ENCODE data around the gene ARSI. TPM values are rescaled to one million over a fixed set of nuclear protein-coding genes. Genes with fewer than 3 reads are reported as not detected.

ARSI gene
- total and polyA plus RNA-seq, 2 donors (not counting 1 experiment from before 2014, with no cell fraction given): 5.9 to 12.5 TPM

- H3K27ac ChIP-seq (ENCODE audit: insufficient read depth, low read length): no peak overlapping the region
- no peaks in the 10 kb centered on the region for H3K9me3 ChIP-seq (ENCODE audit: control insufficient read depth, insufficient read depth, low read depth, low read length)
- no peak overlapping the region for H3K4me3 ChIP-seq (replicated peaks in 1 of 4; ENCODE audit: control extremely low read depth in 1 of 4, insufficient read depth in 1 of 4, low read depth in 3 of 4, low read length in 4 of 4)
- no peaks in the 10 kb centered on the region for H3K27me3 ChIP-seq (ENCODE audit: control insufficient read depth, insufficient read depth, low read length)
- no peak overlapping the region for H3K4me2 ChIP-seq (ENCODE audit: extremely low read depth, insufficient read depth, low read length)
- no peak for DNase-seq (ENCODE audit: low read depth in 2 of 2)
- H3K79me2 ChIP-seq (ENCODE audit: control insufficient read depth, insufficient read depth, low read length): no peaks in the 10 kb centered on the region
- TF ChIP-seq, protein P1, sequence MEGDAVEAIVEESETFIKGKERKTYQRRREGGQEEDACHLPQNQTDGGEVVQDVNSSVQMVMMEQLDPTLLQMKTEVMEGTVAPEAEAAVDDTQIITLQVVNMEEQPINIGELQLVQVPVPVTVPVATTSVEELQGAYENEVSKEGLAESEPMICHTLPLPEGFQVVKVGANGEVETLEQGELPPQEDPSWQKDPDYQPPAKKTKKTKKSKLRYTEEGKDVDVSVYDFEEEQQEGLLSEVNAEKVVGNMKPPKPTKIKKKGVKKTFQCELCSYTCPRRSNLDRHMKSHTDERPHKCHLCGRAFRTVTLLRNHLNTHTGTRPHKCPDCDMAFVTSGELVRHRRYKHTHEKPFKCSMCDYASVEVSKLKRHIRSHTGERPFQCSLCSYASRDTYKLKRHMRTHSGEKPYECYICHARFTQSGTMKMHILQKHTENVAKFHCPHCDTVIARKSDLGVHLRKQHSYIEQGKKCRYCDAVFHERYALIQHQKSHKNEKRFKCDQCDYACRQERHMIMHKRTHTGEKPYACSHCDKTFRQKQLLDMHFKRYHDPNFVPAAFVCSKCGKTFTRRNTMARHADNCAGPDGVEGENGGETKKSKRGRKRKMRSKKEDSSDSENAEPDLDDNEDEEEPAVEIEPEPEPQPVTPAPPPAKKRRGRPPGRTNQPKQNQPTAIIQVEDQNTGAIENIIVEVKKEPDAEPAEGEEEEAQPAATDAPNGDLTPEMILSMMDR (conservative IDR thresholded peaks at IDR 0.05 in 1 of 2, IDR thresholded peaks at IDR 0.05 in 1 of 2; ENCODE audit: low read depth in 1 of 2, low read length in 2 of 2): no peak
- no peak for TF ChIP-seq EZH2 (IDR thresholded peaks at IDR 0.05; ENCODE audit: low read length, missing control alignments)
- peaks cover 5% of the 10 kb centered on the region for H3K4me1 ChIP-seq (ENCODE audit: control insufficient read depth, extremely low read depth, insufficient read depth, low read length)
- H3K36me3 ChIP-seq (ENCODE audit: control insufficient read depth, insufficient read depth, low read length): no peaks in the 10 kb centered on the region
- H2AFZ ChIP-seq (ENCODE audit: low read length): no peak overlapping the region
- no peak overlapping the region for H3K9ac ChIP-seq (ENCODE audit: insufficient read depth, low read length)
- H4K20me1 ChIP-seq (ENCODE audit: control insufficient read depth, extremely low read depth, insufficient read depth, low read length): no peaks in the 10 kb centered on the region
Measured at GRCh38 chr5:150277043-150277442, 25.7 kb downstream of the ARSI start.

DNA sequence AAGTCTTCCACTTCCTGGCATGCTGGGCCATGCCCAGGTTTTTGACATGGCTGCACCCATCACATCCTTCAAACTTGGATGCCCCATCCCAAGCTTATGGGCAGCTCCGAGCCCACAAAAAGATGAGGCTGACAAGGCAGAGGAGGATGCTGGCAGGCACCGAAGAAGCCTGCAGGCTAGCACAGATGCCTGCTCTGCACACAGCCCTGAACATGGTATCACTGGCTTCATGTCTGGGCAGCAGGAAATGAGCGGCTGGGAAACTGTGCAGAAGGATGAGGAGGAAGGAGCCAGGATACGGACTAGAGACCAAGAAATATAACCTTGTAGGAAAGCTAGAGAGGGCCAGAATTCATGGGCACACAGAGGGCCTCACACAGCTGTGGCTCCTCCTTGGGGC lies 27.9 kb downstream of the ARSI start:
- TF ChIP-seq, protein P1 (conservative IDR thresholded peaks at IDR 0.05 in 1 of 2, IDR thresholded peaks at IDR 0.05 in 1 of 2; ENCODE audit: low read depth in 1 of 2, low read length in 2 of 2): no peak
- no peak for TF ChIP-seq EZH2 (IDR thresholded peaks at IDR 0.05; ENCODE audit: low read length, missing control alignments)
- H3K36me3 ChIP-seq (ENCODE audit: control insufficient read depth, insufficient read depth, low read length): no peaks in the 10 kb centered on the region
- no peak overlapping the region for H2AFZ ChIP-seq (ENCODE audit: low read length)
- no peak overlapping the region for H3K9ac ChIP-seq (ENCODE audit: insufficient read depth, low read length)
- no peak overlapping the region for H3K4me3 ChIP-seq (replicated peaks in 1 of 4; ENCODE audit: control extremely low read depth in 1 of 4, insufficient read depth in 1 of 4, low read depth in 3 of 4, low read length in 4 of 4)
- H3K9me3 ChIP-seq (ENCODE audit: control insufficient read depth, insufficient read depth, low read depth, low read length): no peaks in the 10 kb centered on the region
- H3K27ac ChIP-seq (ENCODE audit: insufficient read depth, low read length): no peak overlapping the region
- H3K79me2 ChIP-seq (ENCODE audit: control insufficient read depth, insufficient read depth, low read length): no peaks in the 10 kb centered on the region
- no peaks in the 10 kb centered on the region for H4K20me1 ChIP-seq (ENCODE audit: control insufficient read depth, extremely low read depth, insufficient read depth, low read length)
- DNase-seq (ENCODE audit: low read depth in 2 of 2): no peak
- H3K27me3 ChIP-seq (ENCODE audit: control insufficient read depth, insufficient read depth, low read length): no peaks in the 10 kb centered on the region
- H3K4me2 ChIP-seq (ENCODE audit: extremely low read depth, insufficient read depth, low read length): no peak overlapping the region
- H3K4me1 ChIP-seq (ENCODE audit: control insufficient read depth, extremely low read depth, insufficient read depth, low read length): peaks cover 7% of the 10 kb centered on the region

DNA sequence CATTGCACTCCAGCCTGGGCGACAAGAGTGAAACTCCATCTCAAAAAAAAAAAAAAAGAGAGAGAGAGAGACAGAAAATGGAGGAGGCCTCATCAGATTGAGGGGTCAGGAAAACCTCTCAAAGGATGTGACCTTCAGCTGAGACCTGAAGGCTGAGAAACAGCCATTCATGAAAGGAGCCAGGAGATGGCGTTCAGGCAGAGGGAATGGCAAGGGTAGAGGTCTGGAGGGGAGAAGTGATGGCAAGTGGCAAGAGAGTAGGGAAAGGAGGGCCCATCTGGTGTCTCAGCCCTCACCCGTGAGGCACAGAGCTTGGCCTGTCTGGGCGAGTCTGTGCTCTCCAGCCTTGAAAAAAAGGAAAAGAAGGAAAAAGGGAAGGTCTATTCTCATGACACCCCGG lies 30.2 kb downstream of the ARSI start:
- Histone ChIP-seq H3K9ac (ENCODE audit: insufficient read depth, low read length) (no peak overlapping the region), H3K79me2 (ENCODE audit: control insufficient read depth, insufficient read depth, low read length) (no peaks in the 10 kb centered on the region), H3K4me1 (ENCODE audit: control insufficient read depth, extremely low read depth, insufficient read depth, low read length) (peaks cover 2% of the 10 kb centered on the region), H3K4me3 (replicated peaks in 1 of 4; ENCODE audit: control extremely low read depth in 1 of 4, insufficient read depth in 1 of 4, low read depth in 3 of 4, low read length in 4 of 4) (no peak overlapping the region), H3K36me3 (ENCODE audit: control insufficient read depth, insufficient read depth, low read length) (no peaks in the 10 kb centered on the region), H3K4me2 (ENCODE audit: extremely low read depth, insufficient read depth, low read length) (no peak overlapping the region), H3K9me3 (ENCODE audit: control insufficient read depth, insufficient read depth, low read depth, low read length) (no peaks in the 10 kb centered on the region), H3K27me3 (ENCODE audit: control insufficient read depth, insufficient read depth, low read length) (no peaks in the 10 kb centered on the region), H2AFZ (ENCODE audit: low read length) (no peak overlapping the region), H4K20me1 (ENCODE audit: control insufficient read depth, extremely low read depth, insufficient read depth, low read length) (no peaks in the 10 kb centered on the region), H3K27ac (ENCODE audit: insufficient read depth, low read length) (no peak overlapping the region)
- TF ChIP-seq, protein P1 (conservative IDR thresholded peaks at IDR 0.05 in 1 of 2, IDR thresholded peaks at IDR 0.05 in 1 of 2; ENCODE audit: low read depth in 1 of 2, low read length in 2 of 2): peak; percentile 54 to 69
- no peak for TF ChIP-seq EZH2 (IDR thresholded peaks at IDR 0.05; ENCODE audit: low read length, missing control alignments)
- peak; percentile 20 to 65 for DNase-seq (ENCODE audit: low read depth in 2 of 2)
